Measurements from ENCODE around the gene MPHOSPH9. TPM values are rescaled to one million over a fixed set of nuclear protein-coding genes. Genes with fewer than 3 reads are reported as not detected.
A peak's percentile ranks its signal among the peaks of the same experiment; 100 is the strongest.

MPHOSPH9 gene
- total RNA-seq, 4 donors from 2014 or later: 11.5 to 26.8 (median 14.7) TPM

DNA sequence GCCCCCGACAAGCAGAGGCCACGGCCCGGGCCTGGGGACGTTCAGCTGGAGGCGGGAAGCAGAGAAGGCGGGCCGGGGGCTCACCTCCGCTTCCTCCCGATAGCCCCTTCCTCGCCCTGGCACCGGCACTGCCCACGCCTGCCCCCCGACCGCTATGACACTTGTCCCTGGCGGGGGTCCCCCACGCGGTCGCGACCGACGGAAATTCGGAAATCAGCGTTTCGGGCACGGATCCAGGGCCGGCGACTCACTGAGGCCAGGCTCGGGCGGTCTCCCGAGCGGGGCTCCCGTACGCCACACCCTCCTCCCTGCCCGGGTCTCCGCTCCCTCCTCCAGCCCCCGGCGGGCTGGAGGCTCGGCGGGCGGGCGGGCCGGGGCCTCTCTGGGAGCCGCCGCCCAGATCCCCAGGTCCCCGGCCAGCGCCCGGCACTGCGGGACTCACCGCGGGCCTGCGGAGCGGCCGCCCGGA is 82.6 kb downstream of the MPHOSPH9 start:
- Histone ChIP-seq H3K27ac (peak overlapping the region; percentile 79 to 96 (median 90)), H3K4me1 (peaks cover 0 to 47% (median 21%) of the 10 kb centered on the region in 3 donors), H3K9me3 (no peaks in the 10 kb centered on the region), H3K27me3 (no peaks in the 10 kb centered on the region), H3K36me3 (peaks cover 0 to under 1% of the 10 kb centered on the region in 2 donors), H3K4me3 (peak overlapping the region; percentile 80 to 85)
- TF ChIP-seq EP300 (IDR thresholded peaks at IDR 0.05): no peak
- peak in 1 of 2 donors; percentile 16 for TF ChIP-seq POLR2A (IDR thresholded peaks at IDR 0.05)
- no peak for TF ChIP-seq CTCF (IDR thresholded peaks at IDR 0.05)
- no peak for TF ChIP-seq POLR2AphosphoS5 (IDR thresholded peaks at IDR 0.05)
- no CpG with 5 or more reads among the region's 54 CpGs for WGBS, 2 donors (ENCODE audit: low coverage in 1 of 2)
- ATAC-seq: peak; percentile 46

DNA sequence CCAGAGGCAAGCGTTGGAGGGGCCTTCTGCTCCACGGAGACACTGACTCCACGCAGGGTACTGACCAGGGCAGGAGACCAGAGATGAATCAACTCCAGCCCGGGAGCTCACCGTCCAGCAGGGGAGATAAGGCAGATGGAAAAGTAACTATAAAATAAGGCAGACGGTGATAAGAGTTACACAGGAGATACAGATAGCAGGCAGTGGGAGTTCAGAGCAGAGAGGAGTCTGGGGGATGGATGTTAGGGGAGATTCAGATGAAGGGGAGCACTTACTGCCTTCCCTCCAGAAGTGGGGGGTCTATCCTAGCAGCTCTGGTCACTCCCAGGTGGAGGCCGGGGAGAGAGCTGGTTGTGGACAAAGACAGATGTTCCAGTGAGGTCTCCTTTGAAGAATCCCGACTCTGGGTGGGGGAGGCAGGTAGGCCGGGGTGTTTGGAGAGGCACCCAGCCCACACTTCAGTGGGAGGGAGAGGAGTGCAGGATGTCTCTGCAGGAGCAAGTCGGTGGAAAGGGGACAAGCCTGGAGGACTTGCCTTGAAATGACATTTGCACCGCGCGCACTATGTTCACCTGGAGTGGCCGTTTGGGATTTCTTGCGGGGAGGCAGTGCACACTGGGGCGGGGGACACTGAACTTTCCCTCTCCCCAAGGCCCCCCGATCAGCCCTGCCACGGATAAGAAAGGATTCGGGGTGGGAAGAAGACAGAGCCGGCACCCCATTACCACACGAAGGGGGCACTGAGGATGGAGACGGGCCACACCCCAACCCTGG is 83.3 kb downstream of the MPHOSPH9 start:
- WGBS, 2 donors (ENCODE audit: low coverage in 1 of 2): 20 to 39% methylated on average over 5 to 16 of the region's 22 CpGs
- ATAC-seq: no peak
- H3K4me3 ChIP-seq: peak overlapping the region; percentile 80 to 85
- no peaks in the 10 kb centered on the region for H3K9me3 ChIP-seq
- no peak for TF ChIP-seq POLR2A (IDR thresholded peaks at IDR 0.05)
- TF ChIP-seq POLR2AphosphoS5 (IDR thresholded peaks at IDR 0.05): no peak
- no peak for TF ChIP-seq CTCF (IDR thresholded peaks at IDR 0.05)
- TF ChIP-seq EP300 (IDR thresholded peaks at IDR 0.05): no peak
- no peaks in the 10 kb centered on the region for H3K27me3 ChIP-seq
- peaks cover 0 to 47% (median 21%) of the 10 kb centered on the region in 3 donors for H3K4me1 ChIP-seq
- H3K27ac ChIP-seq: peak overlapping the region; percentile 79 to 96 (median 90)
- no peaks in the 10 kb centered on the region for H3K36me3 ChIP-seq

DNA sequence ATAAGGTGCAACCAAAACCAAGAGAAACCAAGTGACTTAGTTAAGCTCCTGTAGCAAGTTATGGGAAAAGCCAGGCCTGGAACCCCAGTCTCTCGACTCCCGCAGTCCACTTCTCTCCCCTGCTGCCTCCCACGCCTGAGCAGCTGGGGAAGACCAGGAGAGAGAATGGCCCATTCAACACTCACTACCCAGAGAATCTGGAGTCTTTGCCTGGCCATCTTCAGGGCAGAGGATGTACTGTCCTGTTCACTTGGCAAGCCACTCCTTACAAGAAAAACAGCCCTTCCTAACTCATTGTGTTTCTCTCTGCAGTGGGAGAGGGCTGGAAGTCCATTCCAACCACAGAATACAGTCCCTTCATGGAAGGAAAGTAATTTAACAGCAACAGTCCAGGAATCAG is 83.9 kb downstream of the MPHOSPH9 start:
- 73 to 80% methylated on average over 3 of the region's 3 CpGs for WGBS, 2 donors (ENCODE audit: low coverage in 1 of 2)
- Histone ChIP-seq H3K4me1 (peaks cover 0 to 49% (median 21%) of the 10 kb centered on the region in 3 donors), H3K9me3 (no peaks in the 10 kb centered on the region), H3K27ac (peak overlapping the region; percentile 11 to 96 (median 90)), H3K27me3 (no peaks in the 10 kb centered on the region), H3K36me3 (no peaks in the 10 kb centered on the region), H3K4me3 (peak overlapping the region in 1 of 2 donors; percentile 85)
- TF ChIP-seq EP300 (IDR thresholded peaks at IDR 0.05) (no peak), POLR2A (IDR thresholded peaks at IDR 0.05) (no peak), POLR2AphosphoS5 (IDR thresholded peaks at IDR 0.05) (peak; percentile 19), CTCF (IDR thresholded peaks at IDR 0.05) (peak in 2 of 4 experiments; percentile 29 to 36)
- no peak for ATAC-seq

DNA sequence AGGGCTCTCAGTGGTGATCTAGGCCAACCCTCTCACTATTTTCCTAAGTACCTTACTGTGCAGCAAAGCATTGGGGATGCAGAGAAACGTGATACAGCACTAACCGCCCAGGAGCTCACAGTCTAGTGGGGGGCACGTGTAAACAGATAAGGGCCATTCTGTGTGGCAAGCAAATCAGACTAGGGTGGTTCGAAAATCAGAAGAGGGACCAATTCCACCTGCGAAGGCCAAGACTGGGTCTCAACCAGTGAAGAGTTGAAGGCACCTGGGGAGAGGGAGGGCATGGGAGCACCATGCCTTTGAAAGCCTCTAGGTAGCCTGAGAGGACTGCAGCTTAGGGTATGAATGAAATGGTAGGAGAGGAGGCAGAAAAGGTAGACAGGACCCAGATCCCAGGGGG is 84.3 kb downstream of the MPHOSPH9 start:
- Histone ChIP-seq H3K4me3 (no peak overlapping the region), H3K4me1 (peaks cover 0 to 54% (median 25%) of the 10 kb centered on the region in 3 donors), H3K27me3 (no peaks in the 10 kb centered on the region), H3K9me3 (no peaks in the 10 kb centered on the region), H3K36me3 (no peaks in the 10 kb centered on the region), H3K27ac (peak overlapping the region in 3 of 4 donors; percentile 86 to 96 (median 93))
- TF ChIP-seq POLR2AphosphoS5 (IDR thresholded peaks at IDR 0.05) (no peak), EP300 (IDR thresholded peaks at IDR 0.05) (no peak), POLR2A (IDR thresholded peaks at IDR 0.05) (no peak), CTCF (IDR thresholded peaks at IDR 0.05) (no peak)
- ATAC-seq: no peak
- 0% methylated on average over 1 of the region's 5 CpGs for WGBS, 2 donors (ENCODE audit: low coverage in 1 of 2)

Data from gastroesophageal sphincter (tissue), 4 donors.